Stimulated activated naive CD4-positive, alpha-beta T cell (primary cell): ENCODE data around the gene PLOD3.
A peak's percentile ranks its signal among the peaks of the same experiment; 100 is the strongest.
"Not testable (repeated sequence)": the region's sequence is repeated elsewhere in the genome, so short reads cannot be mapped to it uniquely, and the experiment has no call there.

Source experiments
- DNase-seq, 6 experiments: peaks; one replicate each; lab custom pipeline; 2025; lab: John Stamatoyannopoulos, UW

PLOD3 gene

GRCh38 chr7:101210143-101210542 lies 7.2 kb downstream of the PLOD3 start:
- DNase-seq = no peak

GRCh38 chr7:101208794-101209193 lies 8.6 kb downstream of the PLOD3 start:
- DNase-seq = no peak

GRCh38 chr7:101207459-101207858 lies 9.9 kb downstream of the PLOD3 start:
- DNase-seq = no peak

- no peak for DNase-seq
Observed at GRCh38 chr7:101206665-101207042, 10.7 kb downstream of the PLOD3 start.

- DNase-seq = no peak
Observed at GRCh38 chr7:101205901-101206664, 11.3 kb downstream of the PLOD3 start.

- DNase-seq = peak in 4 of 6 experiments; percentile 23 to 38 (median 36)
Observed at GRCh38 chr7:101203740-101204738, 13.3 kb downstream of the PLOD3 start.

DNA sequence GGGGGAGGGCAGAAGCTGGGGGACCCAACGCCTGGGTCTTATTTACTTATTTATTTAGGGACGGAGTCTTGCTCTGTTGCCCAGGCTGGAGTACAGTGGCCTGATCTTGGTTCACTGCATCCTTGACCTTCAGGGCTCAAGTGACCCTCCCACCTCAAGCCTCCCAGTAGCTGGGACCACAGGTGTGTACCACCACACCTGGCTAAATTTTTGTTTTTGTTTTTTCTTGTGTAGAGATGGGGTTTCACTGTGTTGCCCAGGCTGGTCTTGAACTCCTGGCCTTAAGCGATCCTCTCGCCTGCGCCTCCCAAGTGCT lies 14.8 kb downstream of the PLOD3 start:
- no peak for DNase-seq

DNA sequence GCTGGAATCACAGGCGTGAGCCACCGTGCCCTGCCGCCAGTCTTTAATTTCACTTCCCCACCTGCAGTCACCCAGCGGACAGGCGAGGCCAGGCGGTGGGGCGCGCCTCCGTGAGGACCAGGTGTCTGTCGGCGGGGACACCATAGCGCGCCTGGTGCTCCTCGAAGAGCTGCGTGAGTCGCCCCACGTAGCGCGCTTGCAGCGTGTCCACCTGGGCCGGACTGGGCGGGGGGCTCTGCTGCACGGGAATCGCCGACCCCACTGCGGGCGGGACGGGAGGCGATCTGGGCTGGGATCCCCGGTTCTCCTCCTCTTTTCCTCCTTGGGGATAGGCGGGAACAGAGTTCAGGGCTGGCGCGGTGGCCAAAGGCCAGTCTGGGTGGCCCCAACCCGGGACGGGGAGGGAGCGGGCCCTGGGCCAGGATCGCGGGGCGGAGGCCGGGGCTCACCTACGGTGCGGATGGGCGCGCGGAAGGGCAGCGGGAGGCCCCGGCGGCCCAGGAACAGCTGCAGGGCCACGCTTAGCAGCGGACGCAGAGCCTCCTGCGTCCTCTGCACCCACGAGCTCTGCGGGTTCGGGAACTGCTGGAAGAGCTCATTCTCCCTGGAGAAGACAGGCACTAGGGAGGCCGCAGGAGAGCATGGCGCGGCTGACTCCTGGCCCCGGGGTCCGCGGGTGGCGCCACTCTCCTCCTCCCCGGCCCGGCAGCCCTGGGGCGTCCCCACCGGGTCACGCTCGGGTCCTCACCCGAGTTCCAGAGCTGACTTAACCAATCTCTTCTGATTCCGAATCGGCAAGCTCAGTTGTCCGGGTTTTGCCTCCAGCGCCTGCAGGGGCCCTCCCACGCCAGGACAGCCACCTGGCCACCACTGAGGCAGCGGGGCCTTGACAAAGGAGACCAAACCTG lies 15.4 kb downstream of the PLOD3 start:
- DNase-seq = no peak

- no peak for DNase-seq
Observed at GRCh38 chr7:101200862-101201599, 16.4 kb downstream of the PLOD3 start, which contains the start of gene MOGAT3. Gene MOGAT3 (minus strand): TSS chr7:101201036. CDS start chr7:101200854, 182 bp downstream.

DNA sequence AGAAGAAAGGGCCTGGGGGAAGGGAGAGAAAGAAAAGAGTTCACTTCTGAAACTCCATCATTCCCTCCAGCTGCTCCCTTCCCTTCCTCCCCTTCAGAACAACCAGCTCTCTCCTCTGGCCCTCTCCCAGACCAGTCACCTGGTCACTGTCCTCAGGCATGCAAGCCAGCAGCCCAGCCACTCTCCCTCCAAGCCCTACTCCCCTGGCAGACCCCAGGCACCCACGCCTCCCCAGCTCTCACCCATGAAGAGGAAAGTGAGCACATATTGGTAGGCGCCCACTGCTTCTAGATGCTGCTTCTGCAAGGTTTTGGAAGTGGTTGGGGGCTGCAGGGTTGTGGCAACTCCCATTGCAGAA lies 16.9 kb downstream of the PLOD3 start:
- no peak for DNase-seq

DNA sequence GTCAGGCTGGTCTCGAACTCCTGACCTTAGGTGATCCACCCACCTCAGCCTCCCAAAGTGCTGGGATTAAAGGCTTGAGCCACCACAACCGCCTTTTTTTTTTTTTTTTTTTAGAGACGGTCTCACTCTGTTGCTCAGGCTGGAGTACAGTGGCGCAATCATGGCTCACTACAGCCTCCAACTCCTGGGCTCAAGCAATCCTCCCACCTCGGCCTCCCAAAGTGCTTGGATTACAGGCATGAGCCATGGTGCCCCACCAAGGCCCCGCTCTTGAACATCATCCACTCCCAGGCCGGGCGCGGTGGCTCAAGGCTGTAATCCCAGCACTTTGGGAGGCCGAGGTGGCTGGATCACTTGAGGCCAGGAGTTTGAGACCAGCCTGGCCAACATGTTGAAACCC lies 17.9 kb downstream of the PLOD3 start:
- DNase-seq = not testable (repeated sequence)

DNA sequence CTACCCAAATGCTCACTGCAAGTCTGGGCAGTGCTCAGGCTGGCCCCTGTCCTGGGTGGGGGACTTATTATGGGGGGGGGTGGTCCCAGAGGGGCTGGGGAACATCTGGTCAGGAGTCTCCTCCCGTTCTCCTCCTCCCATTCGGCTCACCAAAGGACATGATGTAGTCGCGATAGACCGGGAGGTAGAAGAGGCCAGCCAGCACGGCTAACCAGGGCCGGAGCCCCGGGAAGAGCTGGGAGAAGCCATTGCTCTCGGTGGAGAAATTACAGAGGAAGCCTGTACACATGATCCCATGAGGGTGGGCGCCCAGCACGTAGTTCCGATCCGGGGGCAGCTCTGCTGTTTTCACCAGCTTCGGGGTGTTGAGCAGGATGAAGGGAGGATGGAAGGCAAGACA lies 18.9 kb downstream of the PLOD3 start:
- DNase-seq = no peak

GRCh38 chr7:101197991-101198390 lies 19.4 kb downstream of the PLOD3 start:
- no peak for DNase-seq

DNA sequence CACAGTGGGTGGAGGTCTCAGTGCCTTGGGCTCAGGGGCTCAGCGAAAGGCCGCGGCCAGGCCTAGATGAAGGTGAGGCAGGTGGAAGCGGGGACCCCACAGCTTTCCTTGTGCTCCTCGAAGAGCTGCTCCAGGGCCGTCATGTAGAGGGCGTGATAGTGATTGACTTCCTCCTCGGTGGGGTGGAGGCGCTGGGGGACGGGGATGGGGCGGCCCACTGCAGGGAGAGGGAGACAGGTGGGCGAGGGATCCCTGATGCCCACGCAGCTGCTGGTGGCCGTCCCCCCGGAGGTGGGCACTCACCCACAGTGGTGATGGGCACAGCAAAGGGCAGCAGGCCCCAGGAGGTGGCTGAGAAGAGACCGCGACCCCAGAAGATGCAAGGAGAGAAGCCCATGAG lies 21.5 kb downstream of the PLOD3 start:
- no peak for DNase-seq

GRCh38 chr7:101189109-101189508 lies 28.3 kb downstream of the PLOD3 start:
- DNase-seq = no peak

DNA sequence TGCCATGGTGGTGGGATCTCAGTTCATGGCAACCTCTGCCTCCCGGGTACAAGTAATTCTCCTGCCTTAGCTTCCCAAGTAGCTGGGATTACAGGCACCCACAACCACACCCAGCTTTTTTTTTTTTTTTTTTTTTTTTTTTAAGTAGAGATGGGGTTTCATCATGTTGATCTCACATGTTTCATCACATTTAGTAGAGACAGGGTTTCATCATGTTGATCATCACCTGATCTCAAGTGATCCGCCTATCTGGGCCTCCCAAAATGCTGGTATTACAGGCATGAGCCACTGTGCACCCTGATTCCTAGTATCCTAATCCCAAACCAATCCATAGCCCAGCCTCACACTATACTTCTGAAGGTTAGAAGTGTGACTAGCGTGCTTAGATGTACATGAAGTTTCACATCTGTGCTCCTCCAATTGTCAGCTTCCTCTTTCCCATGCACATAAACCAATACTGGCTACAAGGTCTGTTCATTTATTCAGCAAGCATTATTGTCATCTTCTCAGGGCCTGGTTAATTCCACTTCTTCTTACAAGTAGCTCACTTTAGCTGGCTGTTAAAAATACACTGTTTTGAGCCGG lies 30.4 kb downstream of the PLOD3 start:
- no peak for DNase-seq

GRCh38 chr7:101186194-101186593 lies 31.2 kb downstream of the PLOD3 start:
- no peak for DNase-seq

GRCh38 chr7:101185258-101185839 lies 32.0 kb downstream of the PLOD3 start:
- DNase-seq = no peak

- no peak for DNase-seq
Observed at GRCh38 chr7:101180130-101180755, 37.1 kb downstream of the PLOD3 start, which contains the start of gene NAT16. Gene NAT16 (minus strand): TSS chr7:101180293. CDS start chr7:101174807, 5,486 bp downstream.

- DNase-seq = no peak
Observed at GRCh38 chr7:101179713-101180112, 37.7 kb downstream of the PLOD3 start.
